HG02938 (cell line): ENCODE measurements around the gene KLK15.

Experiments
- ATAC-seq: cut with Tn5 transposase; IDR thresholded peaks from one replicate; pipeline ENCODE4 v1.9.1; 2021; ENCODE audit warnings: mild to moderate bottlenecking, moderate library complexity; ENCODE audit not compliant: unreplicated experiment

KLK15 gene

GRCh38 chr19:50777261-50777660 lies 56.1 kb downstream of the KLK15 start:
- ATAC-seq: no peak

GRCh38 chr19:50776131-50776530 lies 57.2 kb downstream of the KLK15 start:
- no peak for ATAC-seq
